HepG2 (cell line): ENCODE measurements around the gene CPEB4. TPM values are rescaled to one million over a fixed set of nuclear protein-coding genes. Genes with fewer than 3 reads are reported as not detected.

Experiments used
- CREBL2 ChIP-seq: sonication (generic); formaldehyde crosslinking; IDR thresholded peaks from 2 replicates; pipeline ENCODE4 v1.8.1; 2023; ENCODE audit warnings: missing genetic modification reagents, mild to moderate bottlenecking, borderline replicate concordance
- DNMT3B ChIP-seq: conservative IDR thresholded peaks from 2 replicates; pipeline ENCODE4 v1.6.1; 2016; ENCODE audit warnings: missing biosample characterization, control low read depth
- EP300 ChIP-seq, 3 experiments: sonication (generic) in 1 of 3; formaldehyde crosslinking in 1 of 3; IDR thresholded peaks; 2 replicates each; pipeline versions ENCODE4 v1.5.1 to v1.6.1; 2011 to 2020; ENCODE audit warnings: low read depth in 2 of 3, low read length in 2 of 3, borderline replicate concordance in 1 of 3, improper control_type of control experiment in 1 of 3, mild to moderate bottlenecking in 1 of 3, missing genetic modification reagents in 1 of 3, moderate library complexity in 1 of 3
- GABPA ChIP-seq, 2 experiments: IDR thresholded peaks; 2 replicates each; pipeline ENCODE4 v1.6.1; 2011 to 2016; ENCODE audit warnings: low read depth in 2 of 2, low read length in 1 of 2, missing biosample characterization in 1 of 2, missing genetic modification characterization in 1 of 2
- GPN1 ChIP-seq: sonication (generic); formaldehyde crosslinking; IDR thresholded peaks from 2 replicates; pipeline ENCODE4 v1.5.1; 2020; ENCODE audit warnings: missing genetic modification reagents, borderline replicate concordance
- HMG20A ChIP-seq: IDR thresholded peaks from 2 replicates; pipeline ENCODE4 v1.6.1; 2016; ENCODE audit warnings: borderline replicate concordance
- HNRNPUL1 ChIP-seq: fragments of 200-400 bp; formaldehyde crosslinking; IDR thresholded peaks from 2 replicates; pipeline ENCODE4 v1.6.1; 2017; ENCODE audit warnings: low read depth, mild to moderate bottlenecking, low read length, moderate library complexity
- JUNB ChIP-seq: sonication (generic); formaldehyde crosslinking; IDR thresholded peaks from 2 replicates; pipeline ENCODE4 v1.8.0; 2022; ENCODE audit warnings: missing genetic modification reagents, mild to moderate bottlenecking, borderline replicate concordance
- KLF6 ChIP-seq: IDR thresholded peaks from 2 replicates; pipeline ENCODE4 v1.8.0; 2016; ENCODE audit warnings: missing biosample characterization, missing genetic modification reagents
- LCORL ChIP-seq, 2 experiments: fragments of 450-650 bp in 1 of 2; sonication (generic) in 1 of 2; formaldehyde crosslinking in 1 of 2; IDR thresholded peaks; 2 replicates each; pipeline versions ENCODE4 v1.5.0 to v1.6.1; 2017 to 2020; ENCODE audit warnings: antibody characterized with exemption in 1 of 2, missing genetic modification reagents in 1 of 2
- MTERF4 ChIP-seq: sonication (generic); formaldehyde crosslinking; IDR thresholded peaks from 2 replicates; pipeline ENCODE4 v1.8.0; 2023; ENCODE audit warnings: mild to moderate bottlenecking, missing genetic modification reagents
- NBN ChIP-seq: fragments of 450-650 bp; conservative IDR thresholded peaks from 2 replicates; pipeline ENCODE4 v1.6.1; 2017
- PHF21A ChIP-seq: sonication (generic); formaldehyde crosslinking; IDR thresholded peaks from 2 replicates; pipeline ENCODE4 v1.5.0; 2020; ENCODE audit warnings: mild to moderate bottlenecking, missing genetic modification reagents
- SNAPC2 ChIP-seq: sonication (generic); formaldehyde crosslinking; IDR thresholded peaks from 2 replicates; pipeline ENCODE4 v1.8.1; 2022; ENCODE audit warnings: mild to moderate bottlenecking, missing genetic modification reagents
- SP5 ChIP-seq: IDR thresholded peaks from 2 replicates; pipeline ENCODE4 v1.6.1; 2016; ENCODE audit warnings: low read depth, borderline replicate concordance
- TCF7 ChIP-seq: sonication (generic); IDR thresholded peaks from 2 replicates; pipeline ENCODE4 v1.6.1; 2016; ENCODE audit warnings: antibody characterized with exemption, low read depth
- YEATS4 ChIP-seq: sonication (generic); formaldehyde crosslinking; IDR thresholded peaks from 2 replicates; pipeline ENCODE4 v1.4.0; 2020; ENCODE audit warnings: missing genetic modification reagents, borderline replicate concordance
- ZBTB8A ChIP-seq: sonication (generic); formaldehyde crosslinking; IDR thresholded peaks from 2 replicates; pipeline ENCODE4 v1.4.0; 2020; ENCODE audit warnings: mild to moderate bottlenecking, low read depth, missing genetic modification reagents, borderline replicate concordance
- ZEB1 ChIP-seq: IDR thresholded peaks from 2 replicates; pipeline ENCODE4 v1.6.1; 2012; ENCODE audit warnings: mild to moderate bottlenecking, low read depth, inconsistent platforms; ENCODE audit not compliant: insufficient replicate concordance
- ZFP36L1 ChIP-seq: sonication (generic); formaldehyde crosslinking; IDR thresholded peaks from 2 replicates; pipeline ENCODE4 v1.8.0; 2022; ENCODE audit warnings: mild to moderate bottlenecking, missing genetic modification reagents, moderate library complexity
- ZNF317 ChIP-seq: sonication (generic); formaldehyde crosslinking; IDR thresholded peaks from 2 replicates; pipeline ENCODE4 v1.5.0; 2020; ENCODE audit warnings: mild to moderate bottlenecking, missing genetic modification reagents
- ZNF570 ChIP-seq: sonication (generic); formaldehyde crosslinking; IDR thresholded peaks from 2 replicates; pipeline ENCODE4 v1.4.0; 2020; ENCODE audit warnings: mild to moderate bottlenecking, missing genetic modification reagents, borderline replicate concordance
- ZNF589 ChIP-seq: sonication (generic); formaldehyde crosslinking; conservative IDR thresholded peaks from 2 replicates; pipeline ENCODE4 v1.8.0; 2022; ENCODE audit warnings: mild to moderate bottlenecking, moderate library complexity, missing genetic modification reagents
- ZNF703 ChIP-seq: sonication (generic); formaldehyde crosslinking; IDR thresholded peaks from 2 replicates; pipeline ENCODE4 v1.5.1; 2020; ENCODE audit warnings: missing genetic modification reagents, mild to moderate bottlenecking, moderate library complexity, borderline replicate concordance
- ZNF720 ChIP-seq: sonication (generic); formaldehyde crosslinking; IDR thresholded peaks from 2 replicates; pipeline ENCODE4 v1.4.0; 2020; ENCODE audit warnings: missing genetic modification reagents
- polyA plus RNA-seq, 8 experiments: library from polyadenylated mRNA; depleted of rRNA in 3 of 8; stranded (reverse) in 7 of 8; unstranded in 1 of 8; fragments of >200 nt; fragmentation: Illumina TruSeq in 4 of 8; extraction: Trizol in 4 of 8; gene quantifications; 2 replicates each; pipeline versions ENCODE4 v1.2.1 to v1.2.3, GENCODE V29; 2011 to 2016; ENCODE audit warnings: low read depth in 4 of 8, missing spikeins in 1 of 8, mixed read lengths in 1 of 8; ENCODE audit not compliant: insufficient read depth in 1 of 8
- total RNA-seq, 5 experiments: library from RNA; depleted of rRNA; stranded (reverse); fragments of >200 nt; fragmentation: Illumina TruSeq; extraction: Trizol; gene quantifications; 2 replicates each; pipeline ENCODE4 v1.2.3, GENCODE V29; 2016; ENCODE audit warnings: low read depth in 1 of 5
- TF ChIP-seq, protein P1 (sequence below): fragments of 450-650 bp; IDR thresholded peaks from 2 replicates; pipeline ENCODE4 v1.6.1; 2017; ENCODE audit warnings: mild to moderate bottlenecking
- TF ChIP-seq, protein P2 (sequence below): IDR thresholded peaks from 2 replicates; pipeline ENCODE4 v1.6.1; 2016; ENCODE audit warnings: low read depth, borderline replicate concordance

CPEB4 gene
- total and polyA plus RNA-seq, 2 of the 13 experiments (the other 11 are each of a cell fraction or from before 2014, with no cell fraction given): 7.7 to 26.7 TPM

DNA sequence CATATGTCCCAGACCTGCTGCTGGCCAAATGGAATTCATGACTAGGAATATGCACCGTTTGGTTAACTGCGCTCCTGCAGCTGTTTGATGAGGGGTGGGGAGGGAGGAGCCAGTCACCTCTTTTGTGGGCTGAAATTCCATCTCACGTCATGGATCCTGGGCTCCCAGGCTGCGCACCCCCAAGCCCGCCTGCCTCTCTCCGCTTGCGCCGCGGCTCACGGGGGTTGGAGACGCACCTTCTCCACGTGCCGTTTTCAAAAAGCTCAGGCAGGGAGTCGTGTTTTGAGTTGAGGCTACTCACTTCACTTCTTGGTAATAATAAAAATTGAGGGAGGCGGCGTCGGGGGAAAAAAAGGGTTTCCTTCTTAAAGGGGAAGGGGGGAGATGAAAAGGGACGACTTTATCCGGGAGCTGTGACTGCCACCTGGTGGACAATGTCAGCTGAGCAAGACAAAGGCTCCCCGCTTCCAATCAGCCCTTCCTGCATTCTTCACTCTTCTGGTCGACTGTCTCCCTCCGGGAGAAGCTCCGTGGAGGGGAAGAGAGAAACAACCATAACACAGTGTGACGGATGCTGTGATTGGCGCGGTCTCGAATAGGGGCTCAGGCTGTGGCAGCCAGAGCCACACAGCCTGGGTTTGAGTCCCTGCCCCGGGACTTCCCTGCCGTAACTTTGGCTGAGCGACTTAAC lies 84.9 kb downstream of the CPEB4 start (continued):
- TF ChIP-seq DNMT3B (CRISPR knock-in tag) (no peak), HMG20A (no peak), JUNB (no peak), KLF6 (CRISPR knock-in tag) (0 out of 2 replicates have a peak, but pooled peaks have one; percentile 16), ZNF703 (no peak), CREBL2 (CRISPR knock-in tag) (no peak), TCF7 (no peak), ZFP36L1 (CRISPR knock-in tag) (no peak), YEATS4 (CRISPR knock-in tag) (no peak), EP300 (IDR thresholded peaks at IDR 0.05; ENCODE audit: low read depth in 2 of 2, low read length in 2 of 2) (no peak), EP300 (CRISPR knock-in tag; IDR thresholded peaks at IDR 0.05; ENCODE audit: borderline replicate concordance) (no peak), ZNF589 (CRISPR knock-in tag) (no peak), ZEB1 (no peak), LCORL (IDR thresholded peaks at IDR 0.05) (no peak), LCORL (CRISPR knock-in tag; IDR thresholded peaks at IDR 0.05) (0 out of 2 replicates have a peak, but pooled peaks have one; percentile 24), GABPA (IDR thresholded peaks at IDR 0.05; ENCODE audit: low read depth, low read length) (no peak), GABPA (CRISPR knock-in tag; IDR thresholded peaks at IDR 0.05; ENCODE audit: low read depth) (no peak), MTERF4 (no peak), ZNF720 (CRISPR knock-in tag) (no peak), GPN1 (CRISPR knock-in tag) (no peak), NBN (no peak), ZNF570 (CRISPR knock-in tag) (no peak), SP5 (no peak), ZNF317 (CRISPR knock-in tag) (peak; percentile 97), ZBTB8A (CRISPR knock-in tag) (no peak), SNAPC2 (no peak), HNRNPUL1 (no peak), PHF21A (CRISPR knock-in tag) (no peak)
- TF ChIP-seq, protein P1, sequence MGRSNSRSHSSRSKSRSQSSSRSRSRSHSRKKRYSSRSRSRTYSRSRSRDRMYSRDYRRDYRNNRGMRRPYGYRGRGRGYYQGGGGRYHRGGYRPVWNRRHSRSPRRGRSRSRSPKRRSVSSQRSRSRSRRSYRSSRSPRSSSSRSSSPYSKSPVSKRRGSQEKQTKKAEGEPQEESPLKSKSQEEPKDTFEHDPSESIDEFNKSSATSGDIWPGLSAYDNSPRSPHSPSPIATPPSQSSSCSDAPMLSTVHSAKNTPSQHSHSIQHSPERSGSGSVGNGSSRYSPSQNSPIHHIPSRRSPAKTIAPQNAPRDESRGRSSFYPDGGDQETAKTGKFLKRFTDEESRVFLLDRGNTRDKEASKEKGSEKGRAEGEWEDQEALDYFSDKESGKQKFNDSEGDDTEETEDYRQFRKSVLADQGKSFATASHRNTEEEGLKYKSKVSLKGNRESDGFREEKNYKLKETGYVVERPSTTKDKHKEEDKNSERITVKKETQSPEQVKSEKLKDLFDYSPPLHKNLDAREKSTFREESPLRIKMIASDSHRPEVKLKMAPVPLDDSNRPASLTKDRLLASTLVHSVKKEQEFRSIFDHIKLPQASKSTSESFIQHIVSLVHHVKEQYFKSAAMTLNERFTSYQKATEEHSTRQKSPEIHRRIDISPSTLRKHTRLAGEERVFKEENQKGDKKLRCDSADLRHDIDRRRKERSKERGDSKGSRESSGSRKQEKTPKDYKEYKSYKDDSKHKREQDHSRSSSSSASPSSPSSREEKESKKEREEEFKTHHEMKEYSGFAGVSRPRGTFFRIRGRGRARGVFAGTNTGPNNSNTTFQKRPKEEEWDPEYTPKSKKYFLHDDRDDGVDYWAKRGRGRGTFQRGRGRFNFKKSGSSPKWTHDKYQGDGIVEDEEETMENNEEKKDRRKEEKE: no peak
- TF ChIP-seq, protein P2, sequence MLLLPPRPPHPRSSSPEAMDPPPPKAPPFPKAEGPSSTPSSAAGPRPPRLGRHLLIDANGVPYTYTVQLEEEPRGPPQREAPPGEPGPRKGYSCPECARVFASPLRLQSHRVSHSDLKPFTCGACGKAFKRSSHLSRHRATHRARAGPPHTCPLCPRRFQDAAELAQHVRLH (CRISPR knock-in tag): no peak; the same call in 1 of the 2 replicates
